ENCODE data around the gene RPS6KB2. TPM values are rescaled to one million over a fixed set of nuclear protein-coding genes. Genes with fewer than 3 reads are reported as not detected.
A peak's percentile ranks its signal among the peaks of the same experiment; 100 is the strongest.

RPS6KB2 gene
- total and polyA plus RNA-seq, 9 of the 15 experiments (the other 6 are each of a cell fraction or from before 2014, with no cell fraction given), result 0.42 to 122 (median 82.6) TPM

DNA sequence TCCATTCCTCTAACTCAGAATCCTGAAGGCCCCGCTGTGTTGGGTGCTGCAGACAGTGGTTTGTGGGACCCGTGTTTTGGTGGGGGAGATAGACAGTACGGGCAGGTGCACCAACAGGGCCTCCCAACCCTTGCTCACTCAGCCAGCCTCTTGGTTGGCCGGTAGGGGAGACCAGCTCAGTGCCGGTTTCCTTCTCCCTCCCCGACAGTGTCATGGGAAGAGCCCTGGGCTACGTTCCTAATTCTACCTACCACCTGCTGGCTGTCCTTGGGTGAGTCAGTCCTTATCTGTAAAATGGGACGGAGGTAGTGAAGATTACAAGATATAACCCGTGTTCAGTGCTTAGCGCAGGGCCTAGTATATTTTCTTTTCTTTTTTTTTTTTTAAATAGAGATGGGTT, 34.9 kb downstream of the RPS6KB2 start (continued):
- TF ChIP-seq, protein P1, sequence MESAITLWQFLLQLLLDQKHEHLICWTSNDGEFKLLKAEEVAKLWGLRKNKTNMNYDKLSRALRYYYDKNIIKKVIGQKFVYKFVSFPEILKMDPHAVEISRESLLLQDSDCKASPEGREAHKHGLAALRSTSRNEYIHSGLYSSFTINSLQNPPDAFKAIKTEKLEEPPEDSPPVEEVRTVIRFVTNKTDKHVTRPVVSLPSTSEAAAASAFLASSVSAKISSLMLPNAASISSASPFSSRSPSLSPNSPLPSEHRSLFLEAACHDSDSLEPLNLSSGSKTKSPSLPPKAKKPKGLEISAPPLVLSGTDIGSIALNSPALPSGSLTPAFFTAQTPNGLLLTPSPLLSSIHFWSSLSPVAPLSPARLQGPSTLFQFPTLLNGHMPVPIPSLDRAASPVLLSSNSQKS (CRISPR knock-in tag; IDR thresholded peaks at IDR 0.05), result no peak
- no peak for TF ChIP-seq RBM39 (optimal IDR thresholded peaks at IDR 0.05; ENCODE audit: low read depth, low read length)
- TF ChIP-seq RNF2 (IDR thresholded peaks at IDR 0.05), result no peak
- TF ChIP-seq CTBP1 (IDR thresholded peaks at IDR 0.05; ENCODE audit: borderline replicate concordance), result 0 out of 2 replicates have a peak, but pooled peaks have one; percentile 22
- TF ChIP-seq, protein P2, sequence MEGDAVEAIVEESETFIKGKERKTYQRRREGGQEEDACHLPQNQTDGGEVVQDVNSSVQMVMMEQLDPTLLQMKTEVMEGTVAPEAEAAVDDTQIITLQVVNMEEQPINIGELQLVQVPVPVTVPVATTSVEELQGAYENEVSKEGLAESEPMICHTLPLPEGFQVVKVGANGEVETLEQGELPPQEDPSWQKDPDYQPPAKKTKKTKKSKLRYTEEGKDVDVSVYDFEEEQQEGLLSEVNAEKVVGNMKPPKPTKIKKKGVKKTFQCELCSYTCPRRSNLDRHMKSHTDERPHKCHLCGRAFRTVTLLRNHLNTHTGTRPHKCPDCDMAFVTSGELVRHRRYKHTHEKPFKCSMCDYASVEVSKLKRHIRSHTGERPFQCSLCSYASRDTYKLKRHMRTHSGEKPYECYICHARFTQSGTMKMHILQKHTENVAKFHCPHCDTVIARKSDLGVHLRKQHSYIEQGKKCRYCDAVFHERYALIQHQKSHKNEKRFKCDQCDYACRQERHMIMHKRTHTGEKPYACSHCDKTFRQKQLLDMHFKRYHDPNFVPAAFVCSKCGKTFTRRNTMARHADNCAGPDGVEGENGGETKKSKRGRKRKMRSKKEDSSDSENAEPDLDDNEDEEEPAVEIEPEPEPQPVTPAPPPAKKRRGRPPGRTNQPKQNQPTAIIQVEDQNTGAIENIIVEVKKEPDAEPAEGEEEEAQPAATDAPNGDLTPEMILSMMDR (IDR thresholded peaks at IDR 0.05 in 2 of 3, conservative IDR thresholded peaks at IDR 0.05 in 1 of 3; ENCODE audit: insufficient read depth in 2 of 3, low read depth in 1 of 3, low read length in 3 of 3), result peak; percentile 14 to 27 (median 19); a peak in 3 of 6 replicates
- TF ChIP-seq L3MBTL2 (IDR thresholded peaks at IDR 0.05), result no peak
- TF ChIP-seq HCFC1 (IDR thresholded peaks at IDR 0.05; ENCODE audit: low read depth, low read length), result no peak
- TF ChIP-seq, protein P3, sequence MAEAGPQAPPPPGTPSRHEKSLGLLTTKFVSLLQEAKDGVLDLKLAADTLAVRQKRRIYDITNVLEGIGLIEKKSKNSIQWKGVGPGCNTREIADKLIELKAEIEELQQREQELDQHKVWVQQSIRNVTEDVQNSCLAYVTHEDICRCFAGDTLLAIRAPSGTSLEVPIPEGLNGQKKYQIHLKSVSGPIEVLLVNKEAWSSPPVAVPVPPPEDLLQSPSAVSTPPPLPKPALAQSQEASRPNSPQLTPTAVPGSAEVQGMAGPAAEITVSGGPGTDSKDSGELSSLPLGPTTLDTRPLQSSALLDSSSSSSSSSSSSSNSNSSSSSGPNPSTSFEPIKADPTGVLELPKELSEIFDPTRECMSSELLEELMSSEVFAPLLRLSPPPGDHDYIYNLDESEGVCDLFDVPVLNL (CRISPR knock-in tag; IDR thresholded peaks at IDR 0.05; ENCODE audit: low read depth), result no peak
- TF ChIP-seq, protein P4, sequence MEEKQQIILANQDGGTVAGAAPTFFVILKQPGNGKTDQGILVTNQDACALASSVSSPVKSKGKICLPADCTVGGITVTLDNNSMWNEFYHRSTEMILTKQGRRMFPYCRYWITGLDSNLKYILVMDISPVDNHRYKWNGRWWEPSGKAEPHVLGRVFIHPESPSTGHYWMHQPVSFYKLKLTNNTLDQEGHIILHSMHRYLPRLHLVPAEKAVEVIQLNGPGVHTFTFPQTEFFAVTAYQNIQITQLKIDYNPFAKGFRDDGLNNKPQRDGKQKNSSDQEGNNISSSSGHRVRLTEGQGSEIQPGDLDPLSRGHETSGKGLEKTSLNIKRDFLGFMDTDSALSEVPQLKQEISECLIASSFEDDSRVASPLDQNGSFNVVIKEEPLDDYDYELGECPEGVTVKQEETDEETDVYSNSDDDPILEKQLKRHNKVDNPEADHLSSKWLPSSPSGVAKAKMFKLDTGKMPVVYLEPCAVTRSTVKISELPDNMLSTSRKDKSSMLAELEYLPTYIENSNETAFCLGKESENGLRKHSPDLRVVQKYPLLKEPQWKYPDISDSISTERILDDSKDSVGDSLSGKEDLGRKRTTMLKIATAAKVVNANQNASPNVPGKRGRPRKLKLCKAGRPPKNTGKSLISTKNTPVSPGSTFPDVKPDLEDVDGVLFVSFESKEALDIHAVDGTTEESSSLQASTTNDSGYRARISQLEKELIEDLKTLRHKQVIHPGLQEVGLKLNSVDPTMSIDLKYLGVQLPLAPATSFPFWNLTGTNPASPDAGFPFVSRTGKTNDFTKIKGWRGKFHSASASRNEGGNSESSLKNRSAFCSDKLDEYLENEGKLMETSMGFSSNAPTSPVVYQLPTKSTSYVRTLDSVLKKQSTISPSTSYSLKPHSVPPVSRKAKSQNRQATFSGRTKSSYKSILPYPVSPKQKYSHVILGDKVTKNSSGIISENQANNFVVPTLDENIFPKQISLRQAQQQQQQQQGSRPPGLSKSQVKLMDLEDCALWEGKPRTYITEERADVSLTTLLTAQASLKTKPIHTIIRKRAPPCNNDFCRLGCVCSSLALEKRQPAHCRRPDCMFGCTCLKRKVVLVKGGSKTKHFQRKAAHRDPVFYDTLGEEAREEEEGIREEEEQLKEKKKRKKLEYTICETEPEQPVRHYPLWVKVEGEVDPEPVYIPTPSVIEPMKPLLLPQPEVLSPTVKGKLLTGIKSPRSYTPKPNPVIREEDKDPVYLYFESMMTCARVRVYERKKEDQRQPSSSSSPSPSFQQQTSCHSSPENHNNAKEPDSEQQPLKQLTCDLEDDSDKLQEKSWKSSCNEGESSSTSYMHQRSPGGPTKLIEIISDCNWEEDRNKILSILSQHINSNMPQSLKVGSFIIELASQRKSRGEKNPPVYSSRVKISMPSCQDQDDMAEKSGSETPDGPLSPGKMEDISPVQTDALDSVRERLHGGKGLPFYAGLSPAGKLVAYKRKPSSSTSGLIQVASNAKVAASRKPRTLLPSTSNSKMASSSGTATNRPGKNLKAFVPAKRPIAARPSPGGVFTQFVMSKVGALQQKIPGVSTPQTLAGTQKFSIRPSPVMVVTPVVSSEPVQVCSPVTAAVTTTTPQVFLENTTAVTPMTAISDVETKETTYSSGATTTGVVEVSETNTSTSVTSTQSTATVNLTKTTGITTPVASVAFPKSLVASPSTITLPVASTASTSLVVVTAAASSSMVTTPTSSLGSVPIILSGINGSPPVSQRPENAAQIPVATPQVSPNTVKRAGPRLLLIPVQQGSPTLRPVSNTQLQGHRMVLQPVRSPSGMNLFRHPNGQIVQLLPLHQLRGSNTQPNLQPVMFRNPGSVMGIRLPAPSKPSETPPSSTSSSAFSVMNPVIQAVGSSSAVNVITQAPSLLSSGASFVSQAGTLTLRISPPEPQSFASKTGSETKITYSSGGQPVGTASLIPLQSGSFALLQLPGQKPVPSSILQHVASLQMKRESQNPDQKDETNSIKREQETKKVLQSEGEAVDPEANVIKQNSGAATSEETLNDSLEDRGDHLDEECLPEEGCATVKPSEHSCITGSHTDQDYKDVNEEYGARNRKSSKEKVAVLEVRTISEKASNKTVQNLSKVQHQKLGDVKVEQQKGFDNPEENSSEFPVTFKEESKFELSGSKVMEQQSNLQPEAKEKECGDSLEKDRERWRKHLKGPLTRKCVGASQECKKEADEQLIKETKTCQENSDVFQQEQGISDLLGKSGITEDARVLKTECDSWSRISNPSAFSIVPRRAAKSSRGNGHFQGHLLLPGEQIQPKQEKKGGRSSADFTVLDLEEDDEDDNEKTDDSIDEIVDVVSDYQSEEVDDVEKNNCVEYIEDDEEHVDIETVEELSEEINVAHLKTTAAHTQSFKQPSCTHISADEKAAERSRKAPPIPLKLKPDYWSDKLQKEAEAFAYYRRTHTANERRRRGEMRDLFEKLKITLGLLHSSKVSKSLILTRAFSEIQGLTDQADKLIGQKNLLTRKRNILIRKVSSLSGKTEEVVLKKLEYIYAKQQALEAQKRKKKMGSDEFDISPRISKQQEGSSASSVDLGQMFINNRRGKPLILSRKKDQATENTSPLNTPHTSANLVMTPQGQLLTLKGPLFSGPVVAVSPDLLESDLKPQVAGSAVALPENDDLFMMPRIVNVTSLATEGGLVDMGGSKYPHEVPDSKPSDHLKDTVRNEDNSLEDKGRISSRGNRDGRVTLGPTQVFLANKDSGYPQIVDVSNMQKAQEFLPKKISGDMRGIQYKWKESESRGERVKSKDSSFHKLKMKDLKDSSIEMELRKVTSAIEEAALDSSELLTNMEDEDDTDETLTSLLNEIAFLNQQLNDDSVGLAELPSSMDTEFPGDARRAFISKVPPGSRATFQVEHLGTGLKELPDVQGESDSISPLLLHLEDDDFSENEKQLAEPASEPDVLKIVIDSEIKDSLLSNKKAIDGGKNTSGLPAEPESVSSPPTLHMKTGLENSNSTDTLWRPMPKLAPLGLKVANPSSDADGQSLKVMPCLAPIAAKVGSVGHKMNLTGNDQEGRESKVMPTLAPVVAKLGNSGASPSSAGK (IDR thresholded peaks at IDR 0.05), result no peak
- TF ChIP-seq ILK (tag; IDR thresholded peaks at IDR 0.05; ENCODE audit: borderline replicate concordance, low read depth), result no peak
- TF ChIP-seq ZNF239 (CRISPR knock-in tag; IDR thresholded peaks at IDR 0.05), result no peak
- no peak; the same call in 1 of the 2 replicates for TF ChIP-seq TAL1 (IDR thresholded peaks at IDR 0.05)
- TF ChIP-seq ZNF165 (CRISPR knock-in tag; IDR thresholded peaks at IDR 0.05; ENCODE audit: borderline replicate concordance), result no peak

Measured in K562 (cell line).